ENCODE results near the gene RREB1. TPM values are rescaled to one million over a fixed set of nuclear protein-coding genes. Genes with fewer than 3 reads are reported as not detected.

RREB1 gene
- total RNA-seq, 1 donor from 2014 or later, result 57.6 TPM

GRCh38 chr6:7062451-7063162 is 45.2 kb upstream of the RREB1 start:
- no peak overlapping the region for H3K4me3 Mint-ChIP-seq (ENCODE audit: unreplicated experiment)
- no peak for DNase-seq (ENCODE audit: low spot score)
- TF ChIP-seq CTCF (IDR thresholded peaks at IDR 0.05; ENCODE audit: unreplicated experiment), result no peak
- H3K27ac Mint-ChIP-seq (ENCODE audit: unreplicated experiment), result no peak overlapping the region
- H3K4me1 Mint-ChIP-seq (ENCODE audit: unreplicated experiment), result no peaks in the 10 kb centered on the region
- H3K27me3 Mint-ChIP-seq (ENCODE audit: unreplicated experiment), result no peaks in the 10 kb centered on the region
- H3K36me3 Mint-ChIP-seq (ENCODE audit: low read depth, unreplicated experiment), result no peaks in the 10 kb centered on the region
- no peaks in the 10 kb centered on the region for H3K9me3 Mint-ChIP-seq (ENCODE audit: unreplicated experiment)

- no peak for DNase-seq (ENCODE audit: low spot score)
- Mint-ChIP-seq H3K4me3 (ENCODE audit: unreplicated experiment) (no peak overlapping the region), H3K36me3 (ENCODE audit: low read depth, unreplicated experiment) (no peaks in the 10 kb centered on the region), H3K4me1 (ENCODE audit: unreplicated experiment) (no peaks in the 10 kb centered on the region), H3K27me3 (ENCODE audit: unreplicated experiment) (no peaks in the 10 kb centered on the region), H3K27ac (ENCODE audit: unreplicated experiment) (no peak overlapping the region), H3K9me3 (ENCODE audit: unreplicated experiment) (no peaks in the 10 kb centered on the region)
- no peak for TF ChIP-seq CTCF (IDR thresholded peaks at IDR 0.05; ENCODE audit: unreplicated experiment)
These were observed 40.5 kb upstream of the RREB1 start for GRCh38 chr6:7067305-7067704.

GRCh38 chr6:7071405-7071804 is 36.4 kb upstream of the RREB1 start:
- H3K4me3 Mint-ChIP-seq (ENCODE audit: unreplicated experiment), result no peak overlapping the region
- no peaks in the 10 kb centered on the region for H3K4me1 Mint-ChIP-seq (ENCODE audit: unreplicated experiment)
- no peak for DNase-seq (ENCODE audit: low spot score)
- TF ChIP-seq CTCF (IDR thresholded peaks at IDR 0.05; ENCODE audit: unreplicated experiment), result no peak
- no peaks in the 10 kb centered on the region for H3K9me3 Mint-ChIP-seq (ENCODE audit: unreplicated experiment)
- H3K36me3 Mint-ChIP-seq (ENCODE audit: low read depth, unreplicated experiment), result no peaks in the 10 kb centered on the region
- H3K27ac Mint-ChIP-seq (ENCODE audit: unreplicated experiment), result no peak overlapping the region
- H3K27me3 Mint-ChIP-seq (ENCODE audit: unreplicated experiment), result no peaks in the 10 kb centered on the region

- Mint-ChIP-seq H3K4me1 (ENCODE audit: unreplicated experiment) (no peaks in the 10 kb centered on the region), H3K36me3 (ENCODE audit: low read depth, unreplicated experiment) (no peaks in the 10 kb centered on the region), H3K4me3 (ENCODE audit: unreplicated experiment) (no peak overlapping the region), H3K27me3 (ENCODE audit: unreplicated experiment) (no peaks in the 10 kb centered on the region), H3K9me3 (ENCODE audit: unreplicated experiment) (no peaks in the 10 kb centered on the region), H3K27ac (ENCODE audit: unreplicated experiment) (no peak overlapping the region)
- no peak for TF ChIP-seq CTCF (IDR thresholded peaks at IDR 0.05; ENCODE audit: unreplicated experiment)
- DNase-seq (ENCODE audit: low spot score), result no peak
These were observed 34.5 kb upstream of the RREB1 start for GRCh38 chr6:7073082-7073820.

All from endothelial cell (in vitro differentiated cells).